Right lobe of liver (tissue), 4 donors: ENCODE results near the gene ZNF609.

Experiments used
- POLR2A ChIP-seq: fragments of 450-650 bp; IDR thresholded peaks from one replicate; pipeline ENCODE4 v1.6.1; 2017; ENCODE audit warnings: antibody characterized with exemption, mild to moderate bottlenecking
- TF ChIP-seq, protein P1 (sequence below), 4 donors: fragments of 200-600 bp in 3 of 4; fragments of 450-650 bp in 1 of 4; IDR thresholded peaks; one replicate each; pipeline versions ENCODE4 v1.5.1 to v1.8.0; 2016 to 2022; ENCODE audit warnings: antibody characterized with exemption in 4 of 4, mild to moderate bottlenecking in 2 of 4
- donor health status: DM: no; HTN: no; CAD: no.
- donor health status: DM: no; HTN: no; CAD: no.
- donor health status: DM: no; HTN: yes; CAD: no.

DNA sequence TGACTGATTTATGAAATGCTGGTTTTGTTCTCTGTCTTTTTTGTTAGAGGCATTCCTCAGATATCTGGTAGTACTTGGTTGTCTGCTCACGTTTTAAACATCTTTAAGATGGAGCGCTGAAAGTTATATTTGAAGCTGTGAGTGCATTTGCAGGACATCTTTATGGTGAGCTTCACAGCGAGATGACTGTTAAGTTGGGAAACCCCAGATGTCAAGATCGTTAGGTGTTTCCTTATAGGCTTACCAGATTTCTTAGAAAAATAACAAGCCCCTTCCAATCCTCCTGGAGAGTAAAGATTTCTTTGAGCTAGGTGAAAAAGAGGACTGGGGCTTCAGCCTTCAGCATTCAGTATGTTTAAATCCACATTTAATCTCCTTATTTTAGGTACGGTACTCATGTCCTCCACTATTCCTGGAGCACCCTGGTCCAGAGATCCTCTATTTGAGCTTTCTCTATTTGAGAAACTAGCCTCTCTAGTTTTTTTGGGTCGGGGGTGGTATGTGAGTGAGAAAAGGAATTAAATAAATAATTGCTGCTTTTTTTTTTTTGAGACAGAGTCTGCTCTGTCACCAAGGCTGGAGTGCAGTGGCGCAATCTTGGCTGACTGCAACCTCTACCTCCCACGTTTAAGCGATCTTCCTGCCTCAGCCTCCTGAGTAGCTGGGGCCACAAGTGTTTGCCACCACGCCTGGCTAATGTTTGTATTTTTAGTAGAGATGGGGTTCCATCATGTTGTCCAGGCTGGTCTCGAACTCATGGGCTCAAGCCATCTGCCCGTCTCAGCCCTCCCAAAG lies 72.3 kb downstream of the ZNF609 start:
- TF ChIP-seq, protein P1, sequence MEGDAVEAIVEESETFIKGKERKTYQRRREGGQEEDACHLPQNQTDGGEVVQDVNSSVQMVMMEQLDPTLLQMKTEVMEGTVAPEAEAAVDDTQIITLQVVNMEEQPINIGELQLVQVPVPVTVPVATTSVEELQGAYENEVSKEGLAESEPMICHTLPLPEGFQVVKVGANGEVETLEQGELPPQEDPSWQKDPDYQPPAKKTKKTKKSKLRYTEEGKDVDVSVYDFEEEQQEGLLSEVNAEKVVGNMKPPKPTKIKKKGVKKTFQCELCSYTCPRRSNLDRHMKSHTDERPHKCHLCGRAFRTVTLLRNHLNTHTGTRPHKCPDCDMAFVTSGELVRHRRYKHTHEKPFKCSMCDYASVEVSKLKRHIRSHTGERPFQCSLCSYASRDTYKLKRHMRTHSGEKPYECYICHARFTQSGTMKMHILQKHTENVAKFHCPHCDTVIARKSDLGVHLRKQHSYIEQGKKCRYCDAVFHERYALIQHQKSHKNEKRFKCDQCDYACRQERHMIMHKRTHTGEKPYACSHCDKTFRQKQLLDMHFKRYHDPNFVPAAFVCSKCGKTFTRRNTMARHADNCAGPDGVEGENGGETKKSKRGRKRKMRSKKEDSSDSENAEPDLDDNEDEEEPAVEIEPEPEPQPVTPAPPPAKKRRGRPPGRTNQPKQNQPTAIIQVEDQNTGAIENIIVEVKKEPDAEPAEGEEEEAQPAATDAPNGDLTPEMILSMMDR (IDR thresholded peaks at IDR 0.05) = no peak
- no peak for TF ChIP-seq POLR2A
